Tibial nerve (tissue), 4 donors: ENCODE measurements around the gene DNAJC13.

Experiments used
- EP300 ChIP-seq, 2 donors: sonication (generic); formaldehyde crosslinking; IDR thresholded peaks; one replicate each; pipeline ENCODE4 v1.6.1; 2017; ENCODE audit warnings: antibody characterized with exemption in 2 of 2, mild to moderate bottlenecking in 1 of 2
- POLR2A ChIP-seq, 2 donors: fragments of 450-650 bp; IDR thresholded peaks; one replicate each; pipeline ENCODE4 v1.6.1; 2017; ENCODE audit warnings: antibody characterized with exemption in 2 of 2, mild to moderate bottlenecking in 2 of 2, moderate library complexity in 2 of 2
- TF ChIP-seq, protein P1 (sequence below), 5 experiments: fragments of 200-600 bp in 3 of 5; fragments of 450-650 bp in 2 of 5; sonication (generic) in 3 of 5; IDR thresholded peaks; one replicate each; pipeline ENCODE4 v1.5.1; 2016 to 2019; ENCODE audit warnings: antibody characterized with exemption in 5 of 5, mild to moderate bottlenecking in 3 of 5, moderate library complexity in 2 of 5

DNA sequence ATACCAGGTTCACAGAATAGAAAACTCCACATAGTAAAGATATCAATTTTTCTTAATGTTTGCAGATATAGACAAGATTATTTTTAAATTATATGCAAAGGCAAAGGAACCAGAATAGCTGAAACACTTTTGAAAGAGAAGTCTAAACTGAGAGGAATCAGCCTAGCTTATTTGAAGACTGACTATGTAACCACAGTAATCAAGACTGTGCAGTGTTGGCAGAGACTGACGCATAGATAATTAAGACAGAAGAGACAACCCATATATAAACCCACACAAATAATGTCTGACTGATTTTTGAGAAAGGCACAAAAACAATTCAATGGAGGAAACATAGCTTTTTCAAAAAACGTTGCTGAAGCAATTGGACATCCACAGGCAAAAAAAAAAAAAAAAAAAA lies 151.1 kb downstream of the DNAJC13 start:
- TF ChIP-seq, protein P1, sequence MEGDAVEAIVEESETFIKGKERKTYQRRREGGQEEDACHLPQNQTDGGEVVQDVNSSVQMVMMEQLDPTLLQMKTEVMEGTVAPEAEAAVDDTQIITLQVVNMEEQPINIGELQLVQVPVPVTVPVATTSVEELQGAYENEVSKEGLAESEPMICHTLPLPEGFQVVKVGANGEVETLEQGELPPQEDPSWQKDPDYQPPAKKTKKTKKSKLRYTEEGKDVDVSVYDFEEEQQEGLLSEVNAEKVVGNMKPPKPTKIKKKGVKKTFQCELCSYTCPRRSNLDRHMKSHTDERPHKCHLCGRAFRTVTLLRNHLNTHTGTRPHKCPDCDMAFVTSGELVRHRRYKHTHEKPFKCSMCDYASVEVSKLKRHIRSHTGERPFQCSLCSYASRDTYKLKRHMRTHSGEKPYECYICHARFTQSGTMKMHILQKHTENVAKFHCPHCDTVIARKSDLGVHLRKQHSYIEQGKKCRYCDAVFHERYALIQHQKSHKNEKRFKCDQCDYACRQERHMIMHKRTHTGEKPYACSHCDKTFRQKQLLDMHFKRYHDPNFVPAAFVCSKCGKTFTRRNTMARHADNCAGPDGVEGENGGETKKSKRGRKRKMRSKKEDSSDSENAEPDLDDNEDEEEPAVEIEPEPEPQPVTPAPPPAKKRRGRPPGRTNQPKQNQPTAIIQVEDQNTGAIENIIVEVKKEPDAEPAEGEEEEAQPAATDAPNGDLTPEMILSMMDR (IDR thresholded peaks at IDR 0.05) = no peak
- TF ChIP-seq EP300 (IDR thresholded peaks at IDR 0.05) (no peak), POLR2A (IDR thresholded peaks at IDR 0.05) (no peak)
